CD4-positive, alpha-beta T cell (primary cell): ENCODE measurements around the gene PFDN1. TPM values are rescaled to one million over a fixed set of nuclear protein-coding genes. Genes with fewer than 3 reads are reported as not detected.

Experiments
- ATAC-seq: fragments of 200-7000 bp; cut with Tn5 transposase; one replicate; pipeline ENCODE4 v1.10.0; 2022; ENCODE audit warnings: mild to moderate bottlenecking; ENCODE audit not compliant: poor library complexity
- CTCF ChIA-PET: fragments of 350-600 bp; sonication (Branson Sonifier 250); formaldehyde crosslinking; loops from one replicate; lab custom pipeline; 2021; ENCODE audit warnings: antibody characterized with exemption, inconsistent platforms; lab: Charles Lee
- POLR2A ChIA-PET: fragments of 350-600 bp; sonication (Branson Sonifier 250); formaldehyde crosslinking; loops from one replicate; lab custom pipeline; 2021; ENCODE audit warnings: antibody characterized with exemption, inconsistent platforms; lab: Charles Lee
- DNase-seq, 14 experiments: peaks; one replicate each; pipeline ENCODE4 v3.0.0-alpha.2; 2013 to 2020; ENCODE audit warnings: mixed read lengths in 2 of 14
- H3K27ac ChIP-seq, 2 donors: one replicate each; pipeline versions ENCODE4 v1.5.1 to v1.7.0; 2013; ENCODE audit warnings: low read length in 2 of 2, low read depth in 1 of 2, mild to moderate bottlenecking in 1 of 2
- H3K27me3 ChIP-seq, 2 experiments: 1 replicate in 1 of 2; 2 replicates in 1 of 2; pipeline versions ENCODE4 v1.6.1 to v1.7.0; 2013; ENCODE audit warnings: low read length in 2 of 2, control low read depth in 1 of 2, mild to moderate bottlenecking in 1 of 2, moderate library complexity in 1 of 2; ENCODE audit not compliant: insufficient read depth in 2 of 2, control insufficient read depth in 1 of 2
- H3K36me3 ChIP-seq: one replicate; pipeline ENCODE4 v1.6.1; 2013; ENCODE audit warnings: low read length, control low read depth; ENCODE audit not compliant: insufficient read depth
- H3K4me1 ChIP-seq: one replicate; pipeline ENCODE4 v1.6.1; 2013; ENCODE audit warnings: low read length, control low read depth; ENCODE audit not compliant: insufficient read depth
- H3K4me3 ChIP-seq: one replicate; pipeline ENCODE4 v1.5.1; 2013; ENCODE audit warnings: mild to moderate bottlenecking, low read length, moderate library complexity
- H3K9me3 ChIP-seq, 2 experiments: 1 replicate in 1 of 2; 2 replicates in 1 of 2; pipeline versions ENCODE4 v1.6.1 to v1.7.0; 2013; ENCODE audit warnings: low read length in 2 of 2, mild to moderate bottlenecking in 2 of 2, control low read depth in 1 of 2, moderate library complexity in 1 of 2; ENCODE audit not compliant: control insufficient read depth in 1 of 2, insufficient read depth in 1 of 2
- H3K27ac Mint-ChIP-seq: one replicate; pipeline ENCODE4 v1.8.0; 2020; ENCODE audit warnings: mixed read lengths
- H3K27me3 Mint-ChIP-seq: one replicate; pipeline ENCODE4 v1.8.0; 2021; ENCODE audit warnings: mixed read lengths
- H3K36me3 Mint-ChIP-seq: one replicate; pipeline ENCODE4 v1.8.0; 2021; ENCODE audit warnings: low read depth, mixed read lengths
- H3K4me1 Mint-ChIP-seq: one replicate; pipeline ENCODE4 v1.8.0; 2021; ENCODE audit warnings: low read depth, mixed read lengths
- H3K4me3 Mint-ChIP-seq: one replicate; pipeline ENCODE4 v1.8.0; 2020; ENCODE audit warnings: mild to moderate bottlenecking, mixed read lengths
- H3K9me3 Mint-ChIP-seq: one replicate; pipeline ENCODE4 v1.8.0; 2020; ENCODE audit warnings: mixed read lengths
- intact Hi-C, 2 experiments: fragments of 100-400 bp; cut with DNase I in 1 of 2; cut with micrococcal nuclease in 1 of 2; formaldehyde crosslinking; loops; one replicate each; pipeline versions ENCODE4 v1.15.1 to v1.9.0; 2023 to 2025; cut with DNase I, micrococcal nuclease
- total RNA-seq, 174 experiments: library from RNA in 2 of 174; stranded (reverse) in 2 of 174; gene quantifications; one replicate each; pipeline ENCODE4 v1.2.3 and lab custom pipeline; 2021 to 2026
- TF ChIP-seq, protein P1 (sequence below): fragments of 200-600 bp; IDR thresholded peaks from one replicate; pipeline ENCODE4 v1.8.0; 2022; ENCODE audit warnings: antibody characterized with exemption, mild to moderate bottlenecking

Gene PFDN1
- total RNA-seq, 2 experiments from 2014 or later: 21.3 to 22.0 TPM

DNA sequence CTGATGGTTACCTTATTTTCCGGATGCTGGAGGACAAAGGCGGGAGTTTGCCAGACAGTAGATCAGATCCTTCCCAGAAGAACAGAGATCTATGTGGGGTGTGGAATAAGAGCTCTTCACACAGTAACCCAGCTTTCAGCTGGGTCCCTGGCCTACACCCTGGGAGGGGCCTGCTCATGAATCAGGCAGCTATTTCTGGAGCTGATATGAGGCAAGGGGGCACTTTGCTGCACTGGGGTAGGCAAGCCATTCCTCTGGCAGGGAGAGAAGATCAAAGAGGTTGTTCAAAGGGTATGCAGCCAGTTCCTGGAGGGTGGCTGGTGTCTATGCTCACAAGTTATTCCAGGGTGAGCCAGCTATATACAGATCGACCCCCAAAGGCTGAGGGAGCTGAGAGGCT, 79.3 kb downstream of the PFDN1 start:
- Histone ChIP-seq H3K27ac (no peak overlapping the region), H3K4me1 (no peaks in the 10 kb centered on the region), H3K27me3 (no peaks in the 10 kb centered on the region), H3K4me3 (no peak overlapping the region), H3K36me3 (no peaks in the 10 kb centered on the region), H3K9me3 (no peaks in the 10 kb centered on the region)
- ATAC-seq (no peak), DNase-seq (no peak)
- TF ChIP-seq, protein P1, sequence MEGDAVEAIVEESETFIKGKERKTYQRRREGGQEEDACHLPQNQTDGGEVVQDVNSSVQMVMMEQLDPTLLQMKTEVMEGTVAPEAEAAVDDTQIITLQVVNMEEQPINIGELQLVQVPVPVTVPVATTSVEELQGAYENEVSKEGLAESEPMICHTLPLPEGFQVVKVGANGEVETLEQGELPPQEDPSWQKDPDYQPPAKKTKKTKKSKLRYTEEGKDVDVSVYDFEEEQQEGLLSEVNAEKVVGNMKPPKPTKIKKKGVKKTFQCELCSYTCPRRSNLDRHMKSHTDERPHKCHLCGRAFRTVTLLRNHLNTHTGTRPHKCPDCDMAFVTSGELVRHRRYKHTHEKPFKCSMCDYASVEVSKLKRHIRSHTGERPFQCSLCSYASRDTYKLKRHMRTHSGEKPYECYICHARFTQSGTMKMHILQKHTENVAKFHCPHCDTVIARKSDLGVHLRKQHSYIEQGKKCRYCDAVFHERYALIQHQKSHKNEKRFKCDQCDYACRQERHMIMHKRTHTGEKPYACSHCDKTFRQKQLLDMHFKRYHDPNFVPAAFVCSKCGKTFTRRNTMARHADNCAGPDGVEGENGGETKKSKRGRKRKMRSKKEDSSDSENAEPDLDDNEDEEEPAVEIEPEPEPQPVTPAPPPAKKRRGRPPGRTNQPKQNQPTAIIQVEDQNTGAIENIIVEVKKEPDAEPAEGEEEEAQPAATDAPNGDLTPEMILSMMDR: no peak
- ChIA-PET CTCF (interaction anchor here (1.0 kb wide), 1 partner anchor 122 kb away, joined by 3 read pairs; no protein-coding TSS in a partner anchor), POLR2A (no interaction called here)
- H3K9me3 Mint-ChIP-seq: no peaks in the 10 kb centered on the region
- no peak overlapping the region for H3K4me3 Mint-ChIP-seq
- intact Hi-C loops: no loop called here
- H3K27me3 Mint-ChIP-seq: no peaks in the 10 kb centered on the region
- no peaks in the 10 kb centered on the region for H3K36me3 Mint-ChIP-seq
- no peaks in the 10 kb centered on the region for H3K4me1 Mint-ChIP-seq
- H3K27ac Mint-ChIP-seq: no peak overlapping the region

DNA sequence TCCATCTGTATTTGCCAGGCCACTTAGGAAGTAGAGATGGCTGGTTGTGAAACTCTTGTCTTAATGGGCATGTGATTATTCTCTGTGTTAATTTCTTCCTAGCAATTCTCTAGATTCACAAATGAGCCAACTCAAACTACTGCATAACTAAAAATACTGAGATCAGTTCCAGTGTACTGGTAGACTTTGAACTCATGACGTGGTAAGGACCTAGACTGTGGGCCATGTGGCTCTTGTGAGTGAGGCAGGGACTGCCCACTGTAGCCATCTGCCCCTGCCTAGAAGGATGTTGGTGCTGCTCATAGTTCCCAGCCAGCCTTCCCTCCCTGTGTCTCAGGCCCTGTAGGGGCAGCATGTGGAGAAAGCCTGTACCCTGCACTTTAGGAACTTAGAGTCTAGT, 80.5 kb downstream of the PFDN1 start:
- CTCF ChIA-PET: interaction anchor here (0.9 kb wide), 1 partner anchor 9 kb away, joined by 3 read pairs; no protein-coding TSS in a partner anchor
- intact Hi-C loops: no loop called here
- Histone ChIP-seq H3K4me3 (no peak overlapping the region), H3K27me3 (no peaks in the 10 kb centered on the region), H3K9me3 (no peaks in the 10 kb centered on the region), H3K27ac (no peak overlapping the region), H3K36me3 (no peaks in the 10 kb centered on the region), H3K4me1 (no peaks in the 10 kb centered on the region)
- POLR2A ChIA-PET: no interaction called here
- TF ChIP-seq, protein P1: no peak
- DNase-seq (no peak), ATAC-seq (no peak)
- Mint-ChIP-seq H3K27me3 (no peaks in the 10 kb centered on the region), H3K36me3 (no peaks in the 10 kb centered on the region), H3K4me1 (no peaks in the 10 kb centered on the region), H3K4me3 (no peak overlapping the region), H3K9me3 (no peaks in the 10 kb centered on the region), H3K27ac (no peak overlapping the region)

DNA sequence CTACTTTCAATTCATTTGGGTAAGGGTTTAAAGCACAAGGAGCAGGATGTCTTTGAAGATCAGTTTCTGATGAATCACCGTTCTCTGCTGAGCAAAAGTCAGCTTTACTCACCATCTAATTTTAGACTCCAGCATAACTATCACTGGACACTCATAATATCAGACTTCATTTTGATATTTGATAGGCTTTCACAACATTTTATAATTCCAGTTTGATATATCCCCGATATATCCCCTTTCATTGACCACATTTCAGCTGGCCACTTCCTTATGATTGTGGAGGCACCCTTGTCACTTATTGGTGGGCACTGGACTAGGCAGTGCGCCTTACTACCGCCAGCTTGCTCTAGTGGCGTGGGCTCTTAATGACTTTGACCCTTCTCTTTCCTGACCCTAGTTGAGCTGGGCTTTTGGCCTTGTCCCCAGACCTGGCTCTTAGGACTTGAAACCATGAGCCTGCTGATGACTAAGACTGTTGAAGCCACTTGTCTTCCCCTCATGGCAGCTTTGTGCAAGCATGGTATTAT, 81.1 kb downstream of the PFDN1 start:
- Histone ChIP-seq H3K4me3 (no peak overlapping the region), H3K9me3 (no peaks in the 10 kb centered on the region), H3K4me1 (no peaks in the 10 kb centered on the region), H3K27me3 (no peaks in the 10 kb centered on the region), H3K36me3 (no peaks in the 10 kb centered on the region), H3K27ac (no peak overlapping the region)
- no peak overlapping the region for H3K27ac Mint-ChIP-seq
- H3K27me3 Mint-ChIP-seq: no peaks in the 10 kb centered on the region
- intact Hi-C loops: no loop called here
- H3K36me3 Mint-ChIP-seq: no peaks in the 10 kb centered on the region
- ChIA-PET POLR2A (no interaction called here), CTCF (interaction anchor here (0.9 kb wide), 1 partner anchor 9 kb away, joined by 3 read pairs; no protein-coding TSS in a partner anchor)
- H3K4me3 Mint-ChIP-seq: no peak overlapping the region
- no peaks in the 10 kb centered on the region for H3K9me3 Mint-ChIP-seq
- no peak for DNase-seq
- TF ChIP-seq, protein P1: no peak
- ATAC-seq: no peak
- H3K4me1 Mint-ChIP-seq: no peaks in the 10 kb centered on the region
